ENCODE data around the gene RGL2.

DNA sequence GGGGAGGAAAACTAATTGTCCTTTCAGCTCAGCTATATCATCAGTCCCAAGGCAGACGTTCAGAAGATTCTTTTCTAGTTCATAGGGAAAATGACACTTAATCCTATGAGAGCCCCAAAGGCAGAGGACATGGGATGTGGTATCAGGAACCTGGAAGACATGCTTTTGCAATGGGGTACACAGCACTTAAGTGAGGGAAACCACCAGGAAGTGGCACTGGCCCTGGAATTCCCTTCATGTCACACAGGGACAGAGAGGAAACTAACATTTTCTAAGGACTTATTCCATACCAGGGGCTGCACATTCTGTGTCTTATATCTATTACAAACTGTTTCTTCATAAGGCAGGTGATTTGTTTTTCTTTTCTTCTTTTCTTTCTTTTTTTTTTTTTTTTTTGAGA is 55.3 kb downstream of the RGL2 start:
- TF ChIP-seq EP300 (IDR thresholded peaks at IDR 0.05) (no peak), CTCF (IDR thresholded peaks at IDR 0.05) (no peak), POLR2AphosphoS5 (IDR thresholded peaks at IDR 0.05) (no peak), POLR2A (IDR thresholded peaks at IDR 0.05) (no peak)
